ENCODE results near the gene TNPO2.
A peak's percentile ranks its signal among the peaks of the same experiment; 100 is the strongest.

TNPO2 gene

DNA sequence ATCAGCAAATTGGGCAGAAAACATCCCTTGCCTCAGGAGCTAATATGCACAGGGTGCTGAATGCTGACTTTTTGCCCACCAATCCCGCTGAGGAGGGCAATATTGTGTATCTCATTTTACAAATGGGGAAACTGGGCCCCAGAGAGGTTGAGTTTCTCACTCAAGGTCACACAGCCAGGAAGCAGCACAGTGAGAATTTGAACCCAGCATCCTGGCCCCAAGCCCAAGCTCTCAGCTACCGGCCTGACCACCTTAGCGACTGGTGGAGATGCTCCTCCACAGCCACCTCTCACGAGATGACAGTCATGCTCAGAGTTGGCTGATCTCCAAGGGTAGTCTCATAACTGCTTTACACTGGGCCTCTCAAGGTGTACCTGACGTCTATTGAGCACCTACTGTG, 30.8 kb downstream of the TNPO2 start:
- in situ Hi-C loops (cut with HindIII; ENCODE audit: low sequenced_read_pairs): no loop called here
- DNase-seq (ENCODE audit: low read depth, low spot score): no peak
- H3K4me3 ChIP-seq (ENCODE audit: low read depth, low read length): no peak overlapping the region
- TF ChIP-seq, protein P1, sequence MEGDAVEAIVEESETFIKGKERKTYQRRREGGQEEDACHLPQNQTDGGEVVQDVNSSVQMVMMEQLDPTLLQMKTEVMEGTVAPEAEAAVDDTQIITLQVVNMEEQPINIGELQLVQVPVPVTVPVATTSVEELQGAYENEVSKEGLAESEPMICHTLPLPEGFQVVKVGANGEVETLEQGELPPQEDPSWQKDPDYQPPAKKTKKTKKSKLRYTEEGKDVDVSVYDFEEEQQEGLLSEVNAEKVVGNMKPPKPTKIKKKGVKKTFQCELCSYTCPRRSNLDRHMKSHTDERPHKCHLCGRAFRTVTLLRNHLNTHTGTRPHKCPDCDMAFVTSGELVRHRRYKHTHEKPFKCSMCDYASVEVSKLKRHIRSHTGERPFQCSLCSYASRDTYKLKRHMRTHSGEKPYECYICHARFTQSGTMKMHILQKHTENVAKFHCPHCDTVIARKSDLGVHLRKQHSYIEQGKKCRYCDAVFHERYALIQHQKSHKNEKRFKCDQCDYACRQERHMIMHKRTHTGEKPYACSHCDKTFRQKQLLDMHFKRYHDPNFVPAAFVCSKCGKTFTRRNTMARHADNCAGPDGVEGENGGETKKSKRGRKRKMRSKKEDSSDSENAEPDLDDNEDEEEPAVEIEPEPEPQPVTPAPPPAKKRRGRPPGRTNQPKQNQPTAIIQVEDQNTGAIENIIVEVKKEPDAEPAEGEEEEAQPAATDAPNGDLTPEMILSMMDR (IDR thresholded peaks at IDR 0.05; ENCODE audit: low read depth, low read length): no peak

DNA sequence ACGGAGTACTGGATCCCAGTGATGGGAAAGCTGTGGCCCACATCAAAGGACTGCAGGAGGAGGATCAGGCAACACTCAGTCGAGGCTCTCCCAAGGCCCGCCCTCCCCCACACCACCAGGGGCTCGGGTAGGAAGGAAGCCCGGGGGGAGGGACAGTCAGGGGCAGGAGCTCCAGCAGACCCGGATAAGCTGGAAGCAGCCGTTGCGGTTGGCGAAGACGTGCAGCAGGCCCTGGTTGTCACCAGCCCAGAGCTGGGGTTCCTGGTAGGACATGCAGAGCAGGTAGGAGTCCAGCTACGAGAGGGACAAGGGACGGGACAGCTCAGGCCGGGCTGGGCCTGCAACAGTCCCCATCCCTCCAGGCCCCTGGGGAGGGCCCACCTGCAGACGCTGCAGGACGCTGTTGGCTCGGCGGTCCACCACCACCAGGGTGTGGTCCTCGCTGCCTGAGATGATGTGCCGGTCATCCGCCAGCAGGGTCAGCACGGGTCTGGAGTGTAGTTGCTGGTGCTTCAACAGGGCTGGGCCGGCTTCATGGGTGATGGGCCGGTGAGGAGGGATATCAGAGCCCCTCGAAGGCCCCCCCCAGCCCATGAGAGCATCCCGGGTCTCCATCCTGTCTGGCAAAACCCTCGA, 34.0 kb downstream of the TNPO2 start:
- DNase-seq (ENCODE audit: low read depth, low spot score): no peak
- in situ Hi-C loops (cut with HindIII; ENCODE audit: low sequenced_read_pairs): no loop called here
- TF ChIP-seq, protein P1 (IDR thresholded peaks at IDR 0.05; ENCODE audit: low read depth, low read length): no peak
- no peak overlapping the region for H3K4me3 ChIP-seq (ENCODE audit: low read depth, low read length)

DNA sequence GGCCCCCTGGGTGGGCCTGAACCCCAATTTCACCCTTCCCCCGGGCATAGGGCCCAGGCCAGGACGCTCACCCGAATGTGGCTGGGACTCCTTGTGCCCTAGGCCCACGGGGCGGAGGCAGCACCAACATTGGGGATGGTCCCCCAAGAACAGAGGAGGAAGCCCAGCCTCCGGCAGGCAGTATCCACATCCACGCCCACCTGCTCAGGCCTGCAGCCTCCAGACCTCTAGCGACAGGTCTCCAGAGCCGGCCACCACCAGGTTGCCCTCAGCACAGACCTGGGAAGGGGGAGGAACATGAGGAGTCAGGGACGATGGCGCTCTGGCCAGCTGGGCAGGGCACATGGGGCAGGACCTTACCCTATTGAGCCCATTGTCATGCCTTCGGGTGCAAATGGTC, 34.7 kb downstream of the TNPO2 start:
- in situ Hi-C loops (cut with HindIII; ENCODE audit: low sequenced_read_pairs): no loop called here
- no peak for DNase-seq (ENCODE audit: low read depth, low spot score)
- H3K4me3 ChIP-seq (ENCODE audit: low read depth, low read length): no peak overlapping the region
- TF ChIP-seq, protein P1 (IDR thresholded peaks at IDR 0.05; ENCODE audit: low read depth, low read length): no peak

DNA sequence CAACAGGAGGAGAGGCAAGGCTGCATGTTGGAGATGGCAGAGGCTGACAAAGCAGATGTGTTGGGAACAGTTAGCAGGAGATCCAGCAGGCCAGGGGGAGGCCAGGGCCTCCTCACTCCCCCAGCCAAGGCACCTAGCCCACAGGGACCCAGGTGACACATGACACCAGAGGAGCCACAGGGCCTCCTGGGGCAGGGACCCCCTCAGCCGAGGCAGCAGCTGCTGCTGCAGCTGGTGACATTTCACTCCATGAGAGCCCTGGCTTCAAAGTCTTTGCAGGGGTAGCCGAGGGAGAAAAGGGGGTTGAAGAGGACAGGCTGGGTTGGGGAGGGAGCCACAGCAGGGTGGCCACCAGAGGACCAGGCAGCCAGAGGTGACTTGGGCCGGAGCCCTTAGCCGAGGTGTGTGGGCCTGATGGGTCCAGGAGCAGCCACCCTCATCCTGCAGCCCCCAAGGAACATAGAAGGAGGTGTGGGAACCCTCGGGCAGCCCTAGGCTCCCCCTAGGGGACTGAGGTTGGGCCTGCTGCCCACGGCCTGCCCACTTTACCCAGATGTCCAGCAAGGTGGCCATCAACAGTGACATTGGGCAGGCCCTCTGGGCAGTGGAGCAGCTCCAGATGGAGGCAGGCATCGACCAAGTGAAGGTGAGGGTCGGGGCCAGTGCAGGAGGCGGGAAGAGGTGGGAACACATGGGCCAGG, 36.1 kb downstream of the TNPO2 start, which contains the start of gene GNG14:
GNG14 (plus strand) TSS at position 503 of the 701 bp plus-strand sequence; CDS start at position 554, 51 bp downstream.
- TF ChIP-seq, protein P1 (IDR thresholded peaks at IDR 0.05; ENCODE audit: low read depth, low read length): no peak
- DNase-seq (ENCODE audit: low read depth, low spot score): no peak
- H3K4me3 ChIP-seq (ENCODE audit: low read depth, low read length): no peak within 1 kb of the TSS
- in situ Hi-C loops (cut with HindIII; ENCODE audit: low sequenced_read_pairs): no loop called here

DNA sequence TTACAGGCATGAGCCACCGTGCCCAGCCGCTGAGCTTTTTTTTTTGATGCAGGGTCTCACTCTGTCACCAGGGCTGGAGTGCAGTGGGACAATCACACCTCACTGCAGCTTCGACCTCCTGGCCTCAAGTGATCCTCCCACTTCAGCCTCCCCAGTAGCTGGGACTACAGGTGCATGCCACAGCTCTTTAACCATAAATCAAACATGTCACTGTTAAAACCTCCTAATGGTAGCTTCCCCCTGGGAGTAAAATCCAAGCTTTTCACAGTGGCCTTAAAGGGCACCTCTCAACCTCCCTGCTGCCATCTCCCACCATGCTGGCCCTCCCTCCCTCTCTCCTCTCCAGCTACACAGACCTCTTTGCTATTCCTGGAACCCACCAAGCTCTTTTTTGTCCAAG, 37.9 kb downstream of the TNPO2 start:
- no peak for DNase-seq (ENCODE audit: low read depth, low spot score)
- TF ChIP-seq, protein P1 (IDR thresholded peaks at IDR 0.05; ENCODE audit: low read depth, low read length): no peak
- in situ Hi-C loops (cut with HindIII; ENCODE audit: low sequenced_read_pairs): no loop called here
- no peak overlapping the region for H3K4me3 ChIP-seq (ENCODE audit: low read depth, low read length)

DNA sequence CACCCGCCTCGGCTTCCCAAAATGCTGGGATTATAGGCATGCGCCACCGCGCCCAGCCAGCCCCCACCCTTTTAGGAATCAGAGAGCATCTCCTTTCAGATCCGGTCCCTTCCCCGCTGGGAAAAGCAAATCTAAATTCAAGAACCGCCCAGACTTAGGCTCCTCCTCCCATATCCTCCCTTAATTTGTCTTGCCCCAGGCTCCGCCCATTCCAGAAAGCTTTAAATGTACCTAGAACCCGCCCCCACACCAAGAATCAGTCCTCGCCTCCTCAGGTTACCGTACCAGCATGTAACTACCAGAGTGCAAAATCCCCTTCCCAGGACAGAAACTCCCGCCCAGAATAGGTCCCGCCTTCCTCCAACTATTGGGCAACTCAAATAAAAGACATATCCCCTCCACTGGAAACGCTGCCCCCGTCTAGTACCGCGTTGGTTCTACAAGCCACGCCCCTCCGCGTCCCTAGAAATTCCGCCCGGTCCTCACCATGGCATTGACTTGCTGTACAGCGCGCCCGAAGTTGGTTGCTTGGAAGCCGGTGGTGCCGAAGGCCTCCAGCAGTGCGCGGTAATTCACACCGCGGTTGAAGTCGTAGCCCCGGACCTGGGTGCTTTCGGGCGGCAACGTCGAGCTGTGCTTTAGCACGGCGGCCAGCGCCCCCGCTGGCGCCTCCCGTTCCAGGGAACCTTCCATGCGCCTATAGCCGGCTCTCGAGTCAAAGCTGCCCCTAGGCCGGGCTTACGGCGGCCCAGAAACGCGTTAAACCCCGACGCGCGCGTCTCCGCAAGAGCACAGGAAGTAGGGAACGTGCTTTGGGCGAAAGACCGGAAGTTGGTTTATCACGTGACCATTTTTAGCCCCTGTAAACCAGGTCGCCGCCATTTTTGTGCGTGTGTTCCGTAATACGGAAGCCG, 42.4 kb downstream of the TNPO2 start, which contains the start of gene DHPS:
DHPS (minus strand) TSS at position 807 of the 914 bp plus-strand sequence; CDS start at position 693, 114 bp downstream.
- H3K4me3 ChIP-seq (ENCODE audit: low read depth, low read length): peak within 1 kb of the TSS; percentile 99
- DNase-seq (ENCODE audit: low read depth, low spot score): peak; percentile 98
- in situ Hi-C loops (cut with HindIII; ENCODE audit: low sequenced_read_pairs): no loop called here
- TF ChIP-seq, protein P1 (IDR thresholded peaks at IDR 0.05; ENCODE audit: low read depth, low read length): no peak

All from astrocyte of the spinal cord (primary cell).